Fibroblast of the aortic adventitia (primary cell): ENCODE measurements around the gene HES4. TPM values are rescaled to one million over a fixed set of nuclear protein-coding genes. Genes with fewer than 3 reads are reported as not detected.
"Not testable (repeated sequence)": the region's sequence is repeated elsewhere in the genome, so short reads cannot be mapped to it uniquely, and the experiment has no call there.

Experiments
- DNase-seq: peaks from one replicate; pipeline ENCODE4 v3.0.0-alpha.2; 2010; ENCODE audit warnings: low read depth
- H3K4me3 ChIP-seq: 2 replicates; pipeline ENCODE4 v1.5.1; 2011; ENCODE audit warnings: low read depth, mild to moderate bottlenecking, control low read depth, low read length, moderate library complexity
- CTCF ChIP-seq: IDR thresholded peaks from 2 replicates; pipeline ENCODE4 v1.5.1; 2011; ENCODE audit warnings: mild to moderate bottlenecking, low read length, control low read depth, inconsistent platforms; ENCODE audit not compliant: insufficient read depth
- total RNA-seq: library from RNA; depleted of rRNA; stranded (reverse); fragments of >200 nt; gene quantifications from 2 replicates; pipeline ENCODE4 v1.2.3, GENCODE V29; 2012; ENCODE audit warnings: low replicate concordance

The HES4 gene
- total RNA-seq, 1 donor = 0.36 TPM

GRCh38 chr1:978835-979743 is 20.8 kb downstream of the HES4 start:
- DNase-seq = no peak
- H3K4me3 ChIP-seq = no peak overlapping the region
- TF ChIP-seq CTCF = no peak

DNA sequence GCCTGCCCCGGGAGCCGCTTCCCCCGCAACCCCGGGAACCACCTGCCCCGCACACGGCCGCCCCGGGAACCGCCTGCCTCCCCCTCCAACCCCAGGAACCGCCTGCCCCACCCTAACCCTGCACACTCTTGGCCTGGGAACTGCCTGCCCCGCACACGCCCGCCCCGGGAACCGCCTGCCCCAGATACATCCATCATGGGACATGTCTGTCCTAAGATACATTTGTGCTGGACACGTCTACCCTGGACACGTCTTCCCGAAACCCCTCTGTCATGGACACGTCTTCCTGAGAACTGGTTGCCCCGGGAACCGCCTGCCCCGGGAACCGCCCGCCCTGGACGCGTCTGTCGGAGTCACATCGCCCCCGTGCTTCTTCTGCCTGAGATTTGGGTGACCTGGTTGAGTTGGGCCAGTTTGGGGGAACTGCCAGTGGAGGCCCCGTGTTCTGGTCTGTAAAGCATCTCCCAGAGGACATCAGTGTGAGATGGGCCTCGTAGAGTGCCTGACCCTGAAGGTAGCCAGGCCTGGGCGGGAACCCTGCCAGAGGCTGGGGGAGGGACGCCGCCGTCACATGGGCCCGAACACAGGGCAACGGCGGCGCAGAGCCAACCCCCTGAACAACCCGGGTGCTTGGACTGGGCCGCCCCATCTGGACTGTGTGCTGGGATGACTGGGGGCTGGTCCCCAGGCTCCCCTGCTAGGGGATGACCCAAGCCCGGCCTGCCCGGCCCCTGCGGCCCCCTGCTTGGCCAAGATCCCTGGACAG is 21.6 kb downstream of the HES4 start:
- H3K4me3 ChIP-seq = no peak overlapping the region
- no peak for DNase-seq
- no peak for TF ChIP-seq CTCF

- not testable (repeated sequence) for H3K4me3 ChIP-seq, DNase-seq
These were observed 23.1 kb downstream of the HES4 start for GRCh38 chr1:976791-977190.

DNA sequence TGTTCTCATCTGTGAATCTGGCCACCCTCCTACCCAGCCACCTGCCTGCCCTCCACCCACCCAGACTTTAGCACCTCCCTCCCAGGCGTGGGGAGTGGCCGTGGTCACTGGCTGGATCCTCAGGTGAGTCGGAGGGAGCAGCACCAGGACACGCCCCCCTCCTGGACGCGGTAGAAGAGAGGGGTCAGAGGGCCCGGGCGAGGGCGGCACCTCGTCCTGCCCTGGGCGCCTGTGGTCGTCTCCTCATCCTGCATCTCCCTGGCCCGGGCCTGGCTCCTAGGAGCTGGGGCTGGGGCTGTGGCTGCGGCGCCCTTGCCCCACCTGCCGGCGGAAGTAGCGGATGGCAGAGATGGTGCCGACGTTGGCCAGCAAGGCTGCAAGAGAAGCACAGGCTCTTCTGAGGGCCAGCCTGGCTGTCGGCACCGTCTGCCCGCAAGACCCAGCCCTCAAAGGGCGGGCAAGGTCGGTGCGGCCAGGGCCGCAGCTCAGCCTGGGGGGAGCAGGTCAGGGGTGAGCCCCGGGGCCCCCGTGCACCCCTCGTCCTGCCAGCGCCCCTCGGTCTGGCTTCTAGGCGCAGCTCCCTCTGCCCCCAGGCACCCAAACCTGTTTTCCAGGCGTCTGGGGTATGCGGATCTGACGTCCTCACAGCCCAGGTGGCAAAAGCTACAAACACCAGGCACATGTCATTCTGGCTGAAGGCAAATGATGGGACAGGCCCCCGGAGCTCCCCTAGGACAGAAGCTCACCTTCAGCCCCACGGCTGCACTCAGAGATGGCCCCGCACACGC is 23.8 kb downstream of the HES4 start:
- no peak overlapping the region for H3K4me3 ChIP-seq
- DNase-seq = peak; percentile 16
- peak; percentile 49 for TF ChIP-seq CTCF

DNA sequence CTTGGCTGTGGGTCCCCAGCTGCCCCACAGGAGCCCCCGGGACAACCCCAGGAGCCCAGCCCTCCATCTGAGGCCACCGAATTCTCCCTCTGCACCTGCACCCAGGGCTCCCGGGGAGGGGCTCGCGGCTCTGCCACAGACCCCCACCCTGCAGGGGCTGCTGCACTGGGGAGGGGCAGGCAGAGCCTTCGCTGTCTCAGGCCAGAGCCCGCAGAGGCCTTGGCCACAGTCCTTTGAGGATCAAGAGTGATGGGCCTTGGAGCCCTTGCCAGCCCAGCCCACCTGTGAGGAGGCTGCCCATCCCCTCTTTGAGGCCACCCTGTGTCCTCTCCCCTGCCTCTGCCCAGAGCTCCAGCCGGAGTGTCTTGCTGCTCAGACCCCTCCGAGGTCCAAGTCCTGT is 24.5 kb downstream of the HES4 start:
- no peak for DNase-seq
- TF ChIP-seq CTCF = no peak
- H3K4me3 ChIP-seq = no peak overlapping the region

- no peak for DNase-seq
These were observed 25.1 kb downstream of the HES4 start for GRCh38 chr1:974687-975328.

More at GRCh38 chr1:974687-975328, 25.1 kb downstream of the HES4 start:
- H3K4me3 ChIP-seq = no peak overlapping the region
- TF ChIP-seq CTCF = no peak
